DOHH2 (cell line): ENCODE measurements around the gene MINK1.

Source experiments
- H3F3A ChIP-seq: fragments of 200-600 bp; sonication (generic), shearing (Covaris generic); 2 replicates; pipeline ENCODE4 v1.6.0; 2016; ENCODE audit warnings: antibody characterized with exemption, mild to moderate bottlenecking; ENCODE audit not compliant: control insufficient read depth, insufficient read depth
- H3K27ac ChIP-seq: fragments of 200-600 bp; sonication (generic); 2 replicates; pipeline ENCODE4 v1.5.1; 2014; ENCODE audit warnings: low read depth, mild to moderate bottlenecking, low read length, moderate library complexity
- H3K27me3 ChIP-seq: fragments of 200-600 bp; sonication (generic); 2 replicates; pipeline ENCODE4 v1.6.1; 2014; ENCODE audit warnings: mild to moderate bottlenecking, low read length, mixed read lengths; ENCODE audit not compliant: control insufficient read depth
- H3K36me3 ChIP-seq: fragments of 200-600 bp; sonication (generic); 2 replicates; pipeline ENCODE4 v1.6.1; 2014; ENCODE audit warnings: mild to moderate bottlenecking, low read length, moderate library complexity, mixed read lengths; ENCODE audit not compliant: control insufficient read depth
- H3K4me1 ChIP-seq: fragments of 200-600 bp; sonication (generic); 2 replicates; pipeline ENCODE4 v1.6.1; 2014; ENCODE audit warnings: mild to moderate bottlenecking, low read length, mixed read lengths; ENCODE audit not compliant: control insufficient read depth
- H3K4me2 ChIP-seq: fragments of 200-600 bp; sonication (generic); 2 replicates; pipeline ENCODE4 v1.6.0; 2014; ENCODE audit warnings: mild to moderate bottlenecking, low read length, moderate library complexity
- H3K4me3 ChIP-seq: fragments of 200-600 bp; sonication (generic); 2 replicates; pipeline ENCODE4 v1.5.1; 2014; ENCODE audit warnings: mild to moderate bottlenecking, low read length, mixed read lengths
- H3K79me2 ChIP-seq: fragments of 200-600 bp; sonication (generic); 2 replicates; pipeline ENCODE4 v1.6.1; 2014; ENCODE audit warnings: mild to moderate bottlenecking, low read length, mixed read lengths; ENCODE audit not compliant: control insufficient read depth
- H3K9me2 ChIP-seq: fragments of 200-600 bp; sonication (generic); replicated peaks from 2 replicates; pipeline ENCODE4 v1.6.1; 2014; ENCODE audit warnings: mild to moderate bottlenecking, low read length, mixed read lengths; ENCODE audit not compliant: control insufficient read depth
- H3K9me3 ChIP-seq: fragments of 200-600 bp; sonication (generic); 2 replicates; pipeline ENCODE4 v1.6.1; 2014; ENCODE audit warnings: antibody characterized with exemption, low read length, mixed read lengths; ENCODE audit not compliant: control insufficient read depth, insufficient read depth
- H4K20me1 ChIP-seq: fragments of 200-600 bp; sonication (generic); 2 replicates; pipeline ENCODE4 v1.6.0; 2014; ENCODE audit warnings: low read depth, mild to moderate bottlenecking, antibody characterized with exemption, low read length, moderate library complexity; ENCODE audit not compliant: control insufficient read depth, insufficient read depth
- EZH2phosphoT487 ChIP-seq: fragments of 200-600 bp; sonication (generic); IDR thresholded peaks from 2 replicates; pipeline ENCODE4 v1.6.1; 2017; ENCODE audit warnings: borderline replicate concordance, mild to moderate bottlenecking, antibody characterized with exemption, low read length, moderate library complexity, mixed read lengths
- TF ChIP-seq, protein P1 (sequence below): fragments of 200-600 bp; sonication (generic); IDR thresholded peaks from one replicate; pipeline ENCODE4 v1.5.1; 2014; ENCODE audit warnings: antibody characterized with exemption, mild to moderate bottlenecking, low read depth, low read length; ENCODE audit not compliant: poor library complexity, severe bottlenecking

Gene MINK1

DNA sequence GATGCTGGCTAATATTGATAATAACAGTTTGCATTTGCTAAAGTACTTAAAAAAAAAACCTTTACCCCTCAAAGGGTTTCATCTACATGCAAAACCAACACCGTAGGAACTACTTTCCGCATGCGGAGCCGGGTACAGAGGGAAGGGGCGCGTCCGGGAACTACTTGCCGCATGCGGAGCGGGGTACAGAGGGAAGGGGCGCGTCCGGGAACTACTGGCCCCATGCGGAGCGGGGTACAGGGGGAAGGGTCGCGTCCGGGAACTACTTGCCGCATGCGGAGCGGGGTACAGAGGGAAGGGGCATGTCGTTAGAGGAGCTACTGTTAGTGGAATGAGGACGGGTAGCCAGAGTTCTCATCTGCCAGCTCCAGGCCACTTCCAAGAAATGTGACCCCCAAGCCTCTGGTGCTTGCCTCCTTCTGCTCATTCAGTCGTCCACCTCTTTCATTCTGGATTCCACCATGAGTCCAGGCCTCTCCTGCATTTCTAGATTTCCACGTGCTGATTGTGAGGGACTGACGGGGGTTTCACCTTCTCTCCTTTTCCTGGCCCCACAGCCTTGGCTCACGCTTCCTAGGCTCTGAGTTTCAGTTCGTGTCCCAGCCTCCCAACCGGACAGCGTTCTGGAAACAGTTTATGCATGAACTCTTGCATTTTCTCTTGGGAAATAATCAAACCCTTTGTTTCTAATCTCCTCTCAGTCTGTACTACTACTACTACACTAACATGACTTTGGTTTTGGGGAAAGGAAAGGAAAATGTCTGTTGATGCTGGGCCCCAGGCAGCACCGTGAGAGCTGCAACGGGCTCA, 26.9 kb downstream of the MINK1 start:
- no peaks in the 10 kb centered on the region for H4K20me1 ChIP-seq
- no peaks in the 10 kb centered on the region for H3F3A ChIP-seq
- no peaks in the 10 kb centered on the region; the same call in 1 of the 2 replicates for H3K36me3 ChIP-seq
- no peak overlapping the region for H3K4me3 ChIP-seq
- H3K27ac ChIP-seq, result no peak overlapping the region
- H3K9me2 ChIP-seq, result no peaks in the 10 kb centered on the region
- no peaks in the 10 kb centered on the region for H3K9me3 ChIP-seq
- no peaks in the 10 kb centered on the region for H3K27me3 ChIP-seq
- no peak overlapping the region for H3K4me2 ChIP-seq
- H3K4me1 ChIP-seq, result no peaks in the 10 kb centered on the region
- no peaks in the 10 kb centered on the region for H3K79me2 ChIP-seq
- TF ChIP-seq, protein P1, sequence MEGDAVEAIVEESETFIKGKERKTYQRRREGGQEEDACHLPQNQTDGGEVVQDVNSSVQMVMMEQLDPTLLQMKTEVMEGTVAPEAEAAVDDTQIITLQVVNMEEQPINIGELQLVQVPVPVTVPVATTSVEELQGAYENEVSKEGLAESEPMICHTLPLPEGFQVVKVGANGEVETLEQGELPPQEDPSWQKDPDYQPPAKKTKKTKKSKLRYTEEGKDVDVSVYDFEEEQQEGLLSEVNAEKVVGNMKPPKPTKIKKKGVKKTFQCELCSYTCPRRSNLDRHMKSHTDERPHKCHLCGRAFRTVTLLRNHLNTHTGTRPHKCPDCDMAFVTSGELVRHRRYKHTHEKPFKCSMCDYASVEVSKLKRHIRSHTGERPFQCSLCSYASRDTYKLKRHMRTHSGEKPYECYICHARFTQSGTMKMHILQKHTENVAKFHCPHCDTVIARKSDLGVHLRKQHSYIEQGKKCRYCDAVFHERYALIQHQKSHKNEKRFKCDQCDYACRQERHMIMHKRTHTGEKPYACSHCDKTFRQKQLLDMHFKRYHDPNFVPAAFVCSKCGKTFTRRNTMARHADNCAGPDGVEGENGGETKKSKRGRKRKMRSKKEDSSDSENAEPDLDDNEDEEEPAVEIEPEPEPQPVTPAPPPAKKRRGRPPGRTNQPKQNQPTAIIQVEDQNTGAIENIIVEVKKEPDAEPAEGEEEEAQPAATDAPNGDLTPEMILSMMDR, result no peak
- TF ChIP-seq EZH2phosphoT487, result no peak

DNA sequence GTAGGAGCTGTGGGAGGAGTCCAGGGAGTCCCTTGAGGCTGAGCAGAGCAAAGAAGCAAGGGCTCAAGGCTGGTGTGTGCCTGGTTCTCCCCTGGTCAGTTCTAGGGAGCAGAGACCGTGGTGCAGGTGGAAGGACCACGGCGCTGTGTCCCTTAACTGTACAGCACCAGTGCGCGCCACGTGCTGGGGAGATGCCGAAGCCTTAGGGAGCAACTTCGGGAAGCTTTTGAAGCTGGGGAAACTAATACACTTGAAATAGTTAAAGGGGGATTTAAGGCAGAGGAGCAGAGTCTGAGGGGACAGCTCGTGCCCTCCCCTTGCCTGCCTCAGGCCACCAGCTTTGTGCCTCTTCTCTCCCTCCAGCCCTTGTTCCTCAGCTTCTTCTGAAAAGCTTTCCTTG, 27.5 kb downstream of the MINK1 start:
- Histone ChIP-seq H3K27me3 (no peaks in the 10 kb centered on the region), H4K20me1 (no peaks in the 10 kb centered on the region), H3K4me1 (no peaks in the 10 kb centered on the region), H3K79me2 (no peaks in the 10 kb centered on the region), H3K4me2 (no peak overlapping the region), H3K27ac (no peak overlapping the region), H3K4me3 (no peak overlapping the region), H3K36me3 (no peaks in the 10 kb centered on the region; the same call in 1 of the 2 replicates), H3K9me3 (no peaks in the 10 kb centered on the region), H3K9me2 (no peaks in the 10 kb centered on the region), H3F3A (no peaks in the 10 kb centered on the region)
- TF ChIP-seq, protein P1, result no peak
- TF ChIP-seq EZH2phosphoT487, result no peak

DNA sequence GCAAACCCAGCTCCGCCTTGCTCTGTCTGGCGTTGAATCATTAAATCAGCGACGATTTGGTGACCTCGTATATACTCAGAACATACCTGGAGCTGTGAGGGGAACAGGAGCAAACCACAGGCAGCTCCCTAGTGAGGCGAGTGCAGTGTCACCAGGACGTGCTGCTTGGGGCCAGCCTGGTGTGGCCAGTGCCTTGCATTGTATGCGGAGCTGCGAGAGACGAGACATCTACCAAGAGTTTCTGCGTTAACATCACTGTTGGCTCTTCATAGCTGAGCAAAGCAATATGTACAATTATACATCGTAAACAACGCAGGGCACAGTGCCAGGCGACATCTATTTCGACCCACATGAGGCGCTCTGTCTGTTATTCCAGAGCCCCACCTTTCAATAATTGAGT, 27.9 kb downstream of the MINK1 start:
- no peaks in the 10 kb centered on the region for H3F3A ChIP-seq
- no peak overlapping the region for H3K4me3 ChIP-seq
- no peak overlapping the region for H3K27ac ChIP-seq
- H3K4me1 ChIP-seq, result no peaks in the 10 kb centered on the region
- no peaks in the 10 kb centered on the region for H3K79me2 ChIP-seq
- no peaks in the 10 kb centered on the region for H3K27me3 ChIP-seq
- no peak overlapping the region for H3K4me2 ChIP-seq
- H3K9me2 ChIP-seq, result no peaks in the 10 kb centered on the region
- no peaks in the 10 kb centered on the region for H4K20me1 ChIP-seq
- TF ChIP-seq, protein P1, result no peak
- no peak for TF ChIP-seq EZH2phosphoT487
- H3K9me3 ChIP-seq, result no peaks in the 10 kb centered on the region
- no peaks in the 10 kb centered on the region; the same call in 1 of the 2 replicates for H3K36me3 ChIP-seq
